Fibroblast of lung (primary cell): ENCODE results near the gene PABPC1L. TPM values are rescaled to one million over a fixed set of nuclear protein-coding genes. Genes with fewer than 3 reads are reported as not detected.

Experiments
- DNase-seq, 2 donors: peaks; one replicate each; pipeline versions ENCODE4 v3.0.0 to v3.0.0-alpha.2; 2010; ENCODE audit warnings: low read depth in 2 of 2
- H2AFZ ChIP-seq: 2 replicates; pipeline ENCODE4 v1.5.1; 2012; ENCODE audit warnings: low read length, control low read depth, inconsistent platforms
- H3K27ac ChIP-seq: 2 replicates; pipeline ENCODE4 v1.5.1; 2011; ENCODE audit warnings: low read length, control low read depth; ENCODE audit not compliant: insufficient read depth
- H3K27me3 ChIP-seq: 2 replicates; pipeline ENCODE4 v1.5.1; 2011; ENCODE audit warnings: mild to moderate bottlenecking, low read length; ENCODE audit not compliant: control insufficient read depth, insufficient read depth
- H3K36me3 ChIP-seq: 2 replicates; pipeline ENCODE4 v1.5.1; 2011; ENCODE audit warnings: low read length; ENCODE audit not compliant: control insufficient read depth, insufficient read depth
- H3K4me1 ChIP-seq: 2 replicates; pipeline ENCODE4 v1.5.1; 2011; ENCODE audit warnings: low read length; ENCODE audit not compliant: control insufficient read depth, insufficient read depth; ENCODE audit errors: extremely low read depth
- H3K4me2 ChIP-seq: 2 replicates; pipeline ENCODE4 v1.5.1; 2011; ENCODE audit warnings: low read length, control low read depth; ENCODE audit not compliant: insufficient read depth; ENCODE audit errors: extremely low read depth
- H3K4me3 ChIP-seq, 4 experiments: fragments of 200-600 bp in 1 of 4; sonication (generic) in 1 of 4; replicated peaks in 1 of 4; 2 replicates each; pipeline ENCODE4 v1.5.1; 2011 to 2016; ENCODE audit warnings: low read length in 4 of 4, low read depth in 3 of 4, mild to moderate bottlenecking in 3 of 4, control low read depth in 2 of 4, inconsistent platforms in 1 of 4, mixed read lengths in 1 of 4; ENCODE audit not compliant: insufficient read depth in 1 of 4; ENCODE audit errors: control extremely low read depth in 1 of 4
- H3K79me2 ChIP-seq: 2 replicates; pipeline ENCODE4 v1.5.1; 2012; ENCODE audit warnings: mild to moderate bottlenecking, low read length, inconsistent platforms; ENCODE audit not compliant: control insufficient read depth, insufficient read depth
- H3K9ac ChIP-seq: 2 replicates; pipeline ENCODE4 v1.5.1; 2011; ENCODE audit warnings: mild to moderate bottlenecking, low read length, control low read depth; ENCODE audit not compliant: insufficient read depth
- H3K9me3 ChIP-seq: 2 replicates; pipeline ENCODE4 v1.5.1; 2012; ENCODE audit warnings: low read depth, low read length; ENCODE audit not compliant: control insufficient read depth, insufficient read depth
- H4K20me1 ChIP-seq: 2 replicates; pipeline ENCODE4 v1.5.1; 2011; ENCODE audit warnings: low read length; ENCODE audit not compliant: control insufficient read depth, insufficient read depth; ENCODE audit errors: extremely low read depth
- CTCF ChIP-seq, 2 donors: IDR thresholded peaks in 1 of 2; conservative IDR thresholded peaks in 1 of 2; 1 replicate in 1 of 2; 2 replicates in 1 of 2; pipeline ENCODE4 v1.5.1; 2011 to 2012; ENCODE audit warnings: low read length in 2 of 2, control low read depth in 1 of 2, inconsistent platforms in 1 of 2, low read depth in 1 of 2, mild to moderate bottlenecking in 1 of 2
- EZH2 ChIP-seq: IDR thresholded peaks from 2 replicates; pipeline ENCODE4 v1.5.1; 2012; ENCODE audit warnings: low read length, control low read depth, mild to moderate bottlenecking; ENCODE audit errors: missing control alignments
- polyA plus RNA-seq, 2 donors: library from polyadenylated mRNA; depleted of rRNA in 1 of 2; stranded (reverse) in 1 of 2; unstranded in 1 of 2; fragments of >200 nt; gene quantifications; 2 replicates each; pipeline ENCODE4 v1.2.1, GENCODE V29; 2011 to 2012; ENCODE audit warnings: missing spikeins in 1 of 2
- total RNA-seq: library from RNA; depleted of rRNA; stranded (reverse); fragments of >200 nt; gene quantifications from 2 replicates; pipeline ENCODE4 v1.2.1, GENCODE V29; 2014

PABPC1L gene
- total and polyA plus RNA-seq, 2 donors (not counting 1 experiment from before 2014, with no cell fraction given) = 11.6 to 11.9 TPM

- no peaks in the 10 kb centered on the region for H4K20me1 ChIP-seq
- no peak for TF ChIP-seq EZH2
- no peak for TF ChIP-seq CTCF (conservative IDR thresholded peaks at IDR 0.05 in 1 of 2, IDR thresholded peaks at IDR 0.05 in 1 of 2; ENCODE audit: low read depth in 1 of 2, low read length in 2 of 2)
- no peak overlapping the region for H3K27ac ChIP-seq
- H3K9ac ChIP-seq = no peak overlapping the region
- H3K36me3 ChIP-seq = peaks cover 18% of the 10 kb centered on the region
- no peak overlapping the region for H2AFZ ChIP-seq
- H3K27me3 ChIP-seq = no peaks in the 10 kb centered on the region
- no peaks in the 10 kb centered on the region for H3K9me3 ChIP-seq
- peaks cover 3% of the 10 kb centered on the region for H3K4me1 ChIP-seq
- DNase-seq = no peak
- no peak overlapping the region for H3K4me3 ChIP-seq
- no peak overlapping the region for H3K4me2 ChIP-seq
- peaks cover 24% of the 10 kb centered on the region for H3K79me2 ChIP-seq
Measured at GRCh38 chr20:44955270-44955669, 45.4 kb downstream of the PABPC1L start.

- Histone ChIP-seq H3K9me3 (no peaks in the 10 kb centered on the region), H3K36me3 (peaks cover 14% of the 10 kb centered on the region), H4K20me1 (no peaks in the 10 kb centered on the region), H3K4me3 (no peak overlapping the region), H2AFZ (no peak overlapping the region), H3K9ac (no peak overlapping the region), H3K79me2 (peaks cover 24% of the 10 kb centered on the region), H3K4me1 (peaks cover 6% of the 10 kb centered on the region), H3K27ac (no peak overlapping the region), H3K4me2 (no peak overlapping the region), H3K27me3 (no peaks in the 10 kb centered on the region)
- DNase-seq = no peak
- no peak for TF ChIP-seq CTCF (conservative IDR thresholded peaks at IDR 0.05 in 1 of 2, IDR thresholded peaks at IDR 0.05 in 1 of 2; ENCODE audit: low read depth in 1 of 2, low read length in 2 of 2)
- TF ChIP-seq EZH2 = no peak
Measured at GRCh38 chr20:44956410-44956809, 46.5 kb downstream of the PABPC1L start.

GRCh38 chr20:44958276-44958675, 48.4 kb downstream of the PABPC1L start:
- peaks cover 12% of the 10 kb centered on the region for H3K4me1 ChIP-seq
- peaks cover 24% of the 10 kb centered on the region for H3K79me2 ChIP-seq
- H3K4me3 ChIP-seq = peak overlapping the region in 2 of 4 experiments; percentile 76 to 86

More at GRCh38 chr20:44958276-44958675, 48.4 kb downstream of the PABPC1L start:
- TF ChIP-seq CTCF (conservative IDR thresholded peaks at IDR 0.05 in 1 of 2, IDR thresholded peaks at IDR 0.05 in 1 of 2; ENCODE audit: low read depth in 1 of 2, low read length in 2 of 2) (no peak), EZH2 (no peak)
- H3K9ac ChIP-seq = no peak overlapping the region
- no peak overlapping the region for H3K27ac ChIP-seq
- no peak for DNase-seq
- no peak overlapping the region for H2AFZ ChIP-seq
- H3K4me2 ChIP-seq = peak overlapping the region; percentile 76
- H3K9me3 ChIP-seq = no peaks in the 10 kb centered on the region
- H4K20me1 ChIP-seq = no peaks in the 10 kb centered on the region
- peaks cover 10% of the 10 kb centered on the region for H3K36me3 ChIP-seq
- H3K27me3 ChIP-seq = no peaks in the 10 kb centered on the region
